Measurements from ENCODE around the gene RPL10A.
"Not testable (repeated sequence)": the region's sequence is repeated elsewhere in the genome, so short reads cannot be mapped to it uniquely, and the experiment has no call there.

RPL10A gene

DNA sequence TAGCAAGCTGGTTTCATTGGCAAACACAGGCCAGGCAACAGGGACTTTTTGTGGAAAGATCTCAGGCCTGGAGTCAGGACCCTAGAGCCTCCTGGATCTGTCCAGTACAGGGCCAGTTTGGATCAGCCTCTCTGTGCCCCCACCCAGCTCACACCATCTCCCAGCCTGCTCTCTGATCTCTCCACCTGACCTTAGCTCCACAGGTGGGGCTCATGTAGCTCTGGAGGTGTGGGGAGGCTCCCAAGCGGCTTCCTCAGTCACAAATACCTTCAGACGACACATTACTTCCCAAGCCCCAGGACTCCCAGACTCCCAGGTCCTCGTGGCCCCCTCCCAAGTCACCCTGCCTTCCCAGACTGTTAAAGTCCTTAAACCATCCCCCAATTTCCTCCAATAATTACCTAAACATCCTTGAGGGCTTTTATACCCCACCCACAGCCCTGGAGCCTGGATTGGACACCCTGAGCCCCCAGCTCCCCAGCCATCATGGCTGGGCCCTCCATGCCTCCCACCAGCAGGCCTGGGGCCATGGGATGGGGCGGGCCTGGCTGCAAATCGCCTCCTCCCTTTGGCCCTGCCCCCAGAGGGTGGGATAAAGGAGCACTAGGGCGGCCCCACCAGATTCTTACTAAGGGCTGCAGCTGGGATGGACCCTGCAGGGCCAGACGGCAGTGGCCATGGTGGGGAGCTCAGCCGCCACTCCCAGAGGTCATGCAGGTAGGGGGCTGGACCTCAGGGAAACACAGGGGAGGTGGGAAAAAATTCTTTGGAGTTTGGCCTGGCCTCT lies 31.9 kb upstream of the RPL10A start:
- no peak for DNase-seq (ENCODE audit: low read depth)
- TF ChIP-seq, protein P1, sequence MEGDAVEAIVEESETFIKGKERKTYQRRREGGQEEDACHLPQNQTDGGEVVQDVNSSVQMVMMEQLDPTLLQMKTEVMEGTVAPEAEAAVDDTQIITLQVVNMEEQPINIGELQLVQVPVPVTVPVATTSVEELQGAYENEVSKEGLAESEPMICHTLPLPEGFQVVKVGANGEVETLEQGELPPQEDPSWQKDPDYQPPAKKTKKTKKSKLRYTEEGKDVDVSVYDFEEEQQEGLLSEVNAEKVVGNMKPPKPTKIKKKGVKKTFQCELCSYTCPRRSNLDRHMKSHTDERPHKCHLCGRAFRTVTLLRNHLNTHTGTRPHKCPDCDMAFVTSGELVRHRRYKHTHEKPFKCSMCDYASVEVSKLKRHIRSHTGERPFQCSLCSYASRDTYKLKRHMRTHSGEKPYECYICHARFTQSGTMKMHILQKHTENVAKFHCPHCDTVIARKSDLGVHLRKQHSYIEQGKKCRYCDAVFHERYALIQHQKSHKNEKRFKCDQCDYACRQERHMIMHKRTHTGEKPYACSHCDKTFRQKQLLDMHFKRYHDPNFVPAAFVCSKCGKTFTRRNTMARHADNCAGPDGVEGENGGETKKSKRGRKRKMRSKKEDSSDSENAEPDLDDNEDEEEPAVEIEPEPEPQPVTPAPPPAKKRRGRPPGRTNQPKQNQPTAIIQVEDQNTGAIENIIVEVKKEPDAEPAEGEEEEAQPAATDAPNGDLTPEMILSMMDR (conservative IDR thresholded peaks at IDR 0.05; ENCODE audit: control insufficient read depth, insufficient read depth, low read depth, low read length) = no peak

DNA sequence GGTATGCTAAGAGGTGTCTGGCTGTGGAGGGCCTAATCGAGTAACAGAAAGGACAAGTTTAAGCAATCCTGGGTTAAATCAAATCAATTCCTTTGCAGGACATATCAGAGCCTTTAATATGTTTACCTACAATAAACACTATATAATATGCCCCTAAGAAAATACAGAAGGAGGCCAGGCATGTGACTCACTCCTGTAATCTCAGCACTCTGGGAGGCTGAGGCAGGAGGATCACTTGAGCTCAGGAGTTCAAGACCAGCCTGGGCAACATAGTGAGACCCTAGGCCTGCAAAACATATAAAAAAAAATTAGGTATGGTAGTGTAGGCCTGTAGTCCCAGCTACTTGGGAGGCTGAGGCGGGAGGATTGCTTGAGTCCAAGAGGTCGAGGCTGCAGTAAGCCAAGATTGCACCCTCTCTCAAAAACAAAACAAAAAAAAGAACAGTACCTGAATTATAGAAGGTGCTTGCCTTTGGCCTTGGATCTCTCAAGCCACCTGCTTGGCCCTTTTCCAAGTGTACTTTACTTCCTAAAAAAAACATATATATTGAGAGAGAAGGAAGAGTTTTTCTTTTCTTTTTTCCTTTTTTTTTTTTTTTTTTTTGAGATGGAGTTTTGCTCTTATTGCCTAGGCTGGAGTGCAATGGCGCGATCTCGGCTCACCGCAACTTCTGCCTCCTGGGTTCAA lies 29.7 kb upstream of the RPL10A start:
- not testable (repeated sequence) for H3K4me3 ChIP-seq (ENCODE audit: control insufficient read depth, low read depth, low read length); DNase-seq (ENCODE audit: low read depth)

More for the DNA sequence above, 31.9 kb upstream of the RPL10A start:
- H3K4me3 ChIP-seq (ENCODE audit: control insufficient read depth, low read depth, low read length) = no peak overlapping the region

DNA sequence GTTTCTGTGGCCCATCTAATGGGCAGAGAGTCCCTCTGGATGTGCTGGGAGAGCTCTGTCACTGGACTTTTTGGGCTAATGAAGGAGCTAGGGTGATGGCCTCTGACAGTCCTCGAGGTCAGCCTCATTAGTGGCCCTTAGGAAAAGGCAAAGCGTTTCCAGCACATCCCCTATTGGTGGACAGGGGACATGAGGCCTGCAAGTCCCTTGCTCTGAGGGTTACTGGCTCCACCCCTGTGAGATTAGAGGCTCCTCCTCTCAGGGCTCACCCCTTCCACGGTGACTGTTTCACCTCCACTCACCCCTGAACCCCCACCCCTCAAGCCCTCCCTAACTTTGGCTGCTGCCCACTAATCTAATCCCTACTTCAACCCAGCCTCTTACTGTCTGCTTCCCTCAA lies 28.9 kb upstream of the RPL10A start:
- no peak for DNase-seq (ENCODE audit: low read depth)
- TF ChIP-seq, protein P1 (conservative IDR thresholded peaks at IDR 0.05; ENCODE audit: control insufficient read depth, insufficient read depth, low read depth, low read length) = no peak
- H3K4me3 ChIP-seq (ENCODE audit: control insufficient read depth, low read depth, low read length) = no peak overlapping the region

DNA sequence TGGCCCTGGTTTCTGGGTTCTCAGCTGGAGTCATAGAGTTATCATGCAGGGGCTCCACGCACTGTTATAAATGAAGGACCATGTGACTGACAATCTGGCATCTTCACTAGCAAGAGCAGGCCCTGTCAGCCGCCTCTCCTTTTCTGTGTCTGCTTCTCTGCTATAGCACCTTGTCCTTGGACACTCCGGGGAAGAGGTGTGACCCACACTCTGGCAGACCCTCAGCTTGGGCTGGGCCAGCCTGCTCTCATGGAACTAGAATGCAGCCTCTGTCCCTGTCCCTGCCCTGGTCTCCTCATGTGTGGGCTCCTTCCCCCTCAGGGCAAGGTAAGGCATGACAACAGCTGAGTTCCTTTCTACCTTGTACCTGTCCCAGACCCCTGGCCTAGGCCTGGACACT lies 27.0 kb upstream of the RPL10A start:
- no peak for DNase-seq (ENCODE audit: low read depth)
- TF ChIP-seq, protein P1 (conservative IDR thresholded peaks at IDR 0.05; ENCODE audit: control insufficient read depth, insufficient read depth, low read depth, low read length) = no peak
- H3K4me3 ChIP-seq (ENCODE audit: control insufficient read depth, low read depth, low read length) = no peak overlapping the region

DNA sequence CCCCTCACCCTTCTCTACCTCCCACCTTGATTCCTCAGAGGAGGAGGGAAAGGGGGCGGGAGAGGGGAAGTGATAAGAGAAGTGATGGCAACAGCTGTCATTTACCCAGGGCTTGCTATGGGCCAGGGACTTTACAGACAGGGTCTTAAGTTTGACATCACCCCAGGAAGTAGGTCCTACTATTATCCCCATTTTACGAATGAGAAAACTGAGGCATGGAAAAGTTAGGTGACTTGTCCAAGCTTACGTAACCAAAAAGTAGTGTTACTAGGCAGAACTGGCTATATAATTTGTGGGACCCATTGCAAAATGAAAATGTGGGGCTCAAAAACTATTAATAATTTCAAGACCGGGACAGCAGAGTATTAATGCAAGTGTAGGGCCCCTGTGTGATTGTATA lies 26.6 kb upstream of the RPL10A start:
- TF ChIP-seq, protein P1 (conservative IDR thresholded peaks at IDR 0.05; ENCODE audit: control insufficient read depth, insufficient read depth, low read depth, low read length) = no peak
- no peak for DNase-seq (ENCODE audit: low read depth)

DNA sequence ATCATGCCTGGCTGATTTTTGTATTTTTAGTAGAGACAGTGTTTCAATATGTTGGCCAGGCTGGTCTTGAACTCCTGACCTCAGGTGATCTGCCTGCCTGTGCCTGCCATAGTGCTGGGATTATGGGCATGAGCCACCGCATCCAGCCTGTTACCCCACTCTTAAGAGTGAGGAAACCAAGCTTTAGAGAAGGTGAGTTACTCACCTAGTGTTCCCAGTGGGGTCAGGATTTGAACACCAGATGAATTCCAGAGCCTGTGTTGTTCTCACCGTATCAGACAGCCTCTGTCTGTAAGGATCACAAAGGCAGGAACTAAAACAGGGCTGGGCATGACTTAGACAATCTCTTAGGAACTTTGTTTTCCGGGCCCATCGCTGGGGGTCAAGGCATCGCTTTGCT lies 25.5 kb upstream of the RPL10A start:
- TF ChIP-seq, protein P1 (conservative IDR thresholded peaks at IDR 0.05; ENCODE audit: control insufficient read depth, insufficient read depth, low read depth, low read length) = no peak
- no peak for DNase-seq (ENCODE audit: low read depth)
- no peak overlapping the region for H3K4me3 ChIP-seq (ENCODE audit: control insufficient read depth, low read depth, low read length)

More for the DNA sequence above, 26.6 kb upstream of the RPL10A start:
- H3K4me3 ChIP-seq (ENCODE audit: control insufficient read depth, low read depth, low read length) = no peak overlapping the region

DNA sequence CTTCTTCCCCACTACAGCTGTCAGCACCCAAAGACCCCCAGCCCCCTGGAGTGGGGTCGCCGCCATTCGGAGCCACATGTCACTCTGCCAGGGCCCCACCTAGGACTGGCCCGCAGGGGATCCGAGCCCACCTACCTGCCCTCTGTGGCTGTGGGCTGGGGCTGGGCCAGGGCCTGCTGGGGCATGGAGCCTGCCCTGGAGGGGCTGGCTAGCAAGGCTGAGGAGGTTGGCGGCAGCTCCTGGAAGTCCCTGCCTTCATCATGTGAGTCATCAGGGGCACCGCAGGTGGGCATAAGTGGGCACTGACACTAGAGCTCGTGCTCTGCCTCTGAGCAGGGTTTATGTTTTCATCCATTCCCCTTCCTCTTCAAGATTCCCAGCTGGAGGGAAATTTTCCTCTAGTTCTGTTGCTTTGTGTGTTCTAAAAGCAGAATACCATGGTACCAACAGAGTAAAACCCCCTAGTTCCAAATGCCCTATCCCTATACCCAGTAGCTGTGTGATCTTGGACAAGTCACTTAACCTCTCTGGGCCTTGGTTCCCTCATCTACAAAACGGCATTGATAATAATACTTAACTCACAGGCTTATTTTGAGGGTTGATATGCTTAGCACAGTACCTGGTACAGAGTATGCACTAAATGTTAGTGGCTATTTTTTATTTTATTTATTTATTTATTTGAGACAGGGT lies 24.7 kb upstream of the RPL10A start:
- no peak for DNase-seq (ENCODE audit: low read depth)
- TF ChIP-seq, protein P1 (conservative IDR thresholded peaks at IDR 0.05; ENCODE audit: control insufficient read depth, insufficient read depth, low read depth, low read length) = no peak
- H3K4me3 ChIP-seq (ENCODE audit: control insufficient read depth, low read depth, low read length) = no peak overlapping the region

Measured in fibroblast of mammary gland (primary cell).